Effector memory CD8-positive, alpha-beta T cell (primary cell): ENCODE data around the gene SEC31B.

Experiments
- ATAC-seq: fragments of 150-1000 bp; cut with Tn5 transposase; replicated peaks from 2 replicates; pipeline ENCODE4 v1.10.0; 2021; ENCODE audit warnings: mild to moderate bottlenecking, moderate library complexity
- DNase-seq, 3 experiments: peaks; one replicate each; pipeline ENCODE4 v3.0.0; 2021
- H3K27ac Mint-ChIP-seq, 2 donors: one replicate each; pipeline ENCODE4 v1.8.0; 2022; ENCODE audit warnings: mild to moderate bottlenecking in 2 of 2, mixed read lengths in 2 of 2, moderate library complexity in 2 of 2
- H3K27me3 Mint-ChIP-seq, 2 donors: one replicate each; pipeline ENCODE4 v1.8.0; 2022; ENCODE audit warnings: mixed read lengths in 2 of 2
- H3K36me3 Mint-ChIP-seq: one replicate; pipeline ENCODE4 v1.8.0; 2022; ENCODE audit warnings: mild to moderate bottlenecking, moderate library complexity, mixed read lengths; ENCODE audit not compliant: insufficient read depth
- H3K4me1 Mint-ChIP-seq, 2 donors: one replicate each; pipeline ENCODE4 v1.8.0; 2022; ENCODE audit warnings: low read depth in 2 of 2, mixed read lengths in 2 of 2
- H3K4me3 Mint-ChIP-seq, 2 donors: one replicate each; pipeline ENCODE4 v1.8.0; 2022; ENCODE audit warnings: mild to moderate bottlenecking in 2 of 2, mixed read lengths in 2 of 2, moderate library complexity in 2 of 2
- H3K9me3 Mint-ChIP-seq, 2 donors: one replicate each; pipeline ENCODE4 v1.8.0; 2022; ENCODE audit warnings: mixed read lengths in 2 of 2

SEC31B gene

DNA sequence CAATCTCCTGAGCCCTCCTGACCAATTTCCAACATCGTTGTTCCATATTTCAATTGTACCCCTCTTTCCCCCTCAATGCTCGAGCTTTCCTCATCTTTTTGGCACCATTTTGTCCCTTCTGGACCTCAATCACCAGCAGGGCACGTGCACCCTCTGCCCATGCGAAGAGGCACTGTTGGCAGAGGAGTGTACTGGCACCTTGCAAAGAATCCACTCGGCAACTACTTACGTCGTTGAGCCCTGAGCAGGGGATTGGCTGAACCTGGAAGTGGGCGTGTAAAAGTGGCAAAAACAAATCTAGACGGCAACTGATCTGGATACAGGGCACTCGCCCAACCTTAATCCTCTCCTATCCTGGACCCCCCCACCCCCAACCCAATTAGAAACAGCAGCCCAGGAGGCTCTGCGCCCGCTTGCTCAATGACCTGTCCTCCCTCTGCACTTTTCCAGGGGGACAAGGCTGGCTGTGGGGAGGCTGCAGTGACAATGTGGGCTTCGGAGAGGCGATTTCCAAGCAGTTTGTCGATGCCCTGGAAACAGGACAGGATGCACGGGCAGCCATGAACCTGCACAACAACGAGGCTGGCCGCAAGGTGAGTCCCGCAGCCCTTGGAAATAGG is 38.1 kb downstream of the SEC31B start:
- H3K27me3 Mint-ChIP-seq, result peaks cover 38 to 39% of the 10 kb centered on the region in 2 donors
- ATAC-seq (peak; percentile 93), DNase-seq (peak; percentile 92 to 99 (median 96))
- H3K4me1 Mint-ChIP-seq, result peaks cover 13 to 14% of the 10 kb centered on the region in 2 donors
- H3K27ac Mint-ChIP-seq, result no peak overlapping the region
- peak overlapping the region; percentile 82 to 91 for H3K4me3 Mint-ChIP-seq
- no peaks in the 10 kb centered on the region for H3K9me3 Mint-ChIP-seq
- peaks cover 3% of the 10 kb centered on the region for H3K36me3 Mint-ChIP-seq

DNA sequence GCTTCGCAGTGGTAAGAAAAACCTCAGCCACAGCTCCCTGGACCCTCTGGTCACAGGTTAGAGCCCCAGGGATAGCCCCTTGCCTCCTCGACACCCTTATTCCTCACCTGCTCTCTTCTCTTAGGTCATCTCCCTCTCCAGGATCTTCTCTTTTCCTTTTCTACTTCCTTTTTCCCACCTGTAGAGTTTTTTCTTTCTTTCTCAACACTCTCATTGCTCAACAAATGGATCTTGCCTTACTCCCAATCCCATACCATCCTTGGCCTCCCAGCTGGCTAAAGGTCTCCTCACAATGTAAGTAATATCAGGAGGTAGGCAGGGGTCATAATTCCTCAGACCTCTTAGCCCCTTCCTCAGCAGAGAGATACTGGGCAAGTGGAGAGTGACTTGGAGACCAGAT is 39.7 kb downstream of the SEC31B start:
- no peak for ATAC-seq

DNA sequence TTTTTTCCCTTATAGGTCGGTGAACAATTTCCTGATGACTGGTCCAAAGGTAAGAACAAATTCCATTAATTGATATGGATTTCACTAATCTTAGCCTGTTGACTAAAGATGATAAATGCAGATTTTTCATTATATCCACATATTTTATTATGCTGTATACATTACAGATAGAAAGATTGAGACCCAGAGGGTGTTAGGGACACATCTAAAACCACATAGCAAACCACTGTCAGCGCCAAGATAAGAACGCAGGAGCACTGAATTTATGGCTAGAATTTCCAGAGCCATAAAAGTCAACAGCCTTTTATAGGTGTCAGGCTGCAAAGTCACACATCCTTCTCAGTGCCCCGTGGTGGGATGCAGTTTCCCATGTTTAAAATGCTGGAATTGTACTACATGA is 40.6 kb downstream of the SEC31B start:
- no peak overlapping the region for H3K4me3 Mint-ChIP-seq
- no peaks in the 10 kb centered on the region for H3K9me3 Mint-ChIP-seq
- DNase-seq (no peak), ATAC-seq (no peak)
- peaks cover 13 to 14% of the 10 kb centered on the region in 2 donors for H3K4me1 Mint-ChIP-seq
- H3K27me3 Mint-ChIP-seq, result peaks cover 38 to 39% of the 10 kb centered on the region in 2 donors
- no peak overlapping the region for H3K27ac Mint-ChIP-seq
- H3K36me3 Mint-ChIP-seq, result peaks cover 3% of the 10 kb centered on the region

More for the DNA sequence above, 39.7 kb downstream of the SEC31B start:
- H3K36me3 Mint-ChIP-seq, result peaks cover 3% of the 10 kb centered on the region
- H3K9me3 Mint-ChIP-seq, result no peaks in the 10 kb centered on the region
- H3K27ac Mint-ChIP-seq, result no peak overlapping the region
- no peak for DNase-seq
- no peak overlapping the region for H3K4me3 Mint-ChIP-seq
- peaks cover 38 to 39% of the 10 kb centered on the region in 2 donors for H3K27me3 Mint-ChIP-seq
- peaks cover 13 to 14% of the 10 kb centered on the region in 2 donors for H3K4me1 Mint-ChIP-seq

- Mint-ChIP-seq H3K9me3 (no peaks in the 10 kb centered on the region), H3K36me3 (peaks cover 3% of the 10 kb centered on the region), H3K27ac (no peak overlapping the region), H3K4me3 (no peak overlapping the region), H3K27me3 (peaks cover 38 to 48% of the 10 kb centered on the region in 2 donors), H3K4me1 (peaks cover 10 to 13% of the 10 kb centered on the region in 2 donors)
- DNase-seq, result no peak
- ATAC-seq, result no peak
These were observed 41.7 kb downstream of the SEC31B start for GRCh38 chr10:100477970-100478369.

DNA sequence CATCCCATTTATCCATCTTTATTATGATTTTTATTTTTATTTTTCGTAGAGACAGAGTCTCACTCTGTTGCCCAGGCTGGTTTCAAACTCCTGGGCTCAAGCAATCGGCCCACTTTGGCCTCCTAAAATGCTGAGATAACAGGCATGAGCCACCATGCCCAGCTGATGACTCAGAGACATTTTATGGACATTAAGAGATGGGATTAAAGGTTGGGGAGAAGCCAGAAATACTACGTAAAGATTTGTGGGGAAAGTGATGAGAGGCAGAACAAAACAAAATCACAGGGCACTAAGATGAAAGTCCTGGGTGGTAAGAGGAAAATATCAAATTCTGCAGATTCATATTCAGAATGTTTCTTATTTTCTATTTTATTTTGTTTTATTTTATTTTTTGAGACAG is 49.3 kb downstream of the SEC31B start:
- Mint-ChIP-seq H3K4me3 (no peak overlapping the region), H3K4me1 (no peaks in the 10 kb centered on the region), H3K27ac (no peak overlapping the region), H3K27me3 (peaks cover 0 to 9% of the 10 kb centered on the region in 2 donors), H3K36me3 (no peaks in the 10 kb centered on the region), H3K9me3 (no peaks in the 10 kb centered on the region)
- DNase-seq, result no peak
- ATAC-seq, result no peak

GRCh38 chr10:100469756-100470155 is 49.9 kb downstream of the SEC31B start:
- H3K36me3 Mint-ChIP-seq, result no peaks in the 10 kb centered on the region
- ATAC-seq, result no peak
- H3K4me3 Mint-ChIP-seq, result no peak overlapping the region
- no peaks in the 10 kb centered on the region for H3K9me3 Mint-ChIP-seq
- no peaks in the 10 kb centered on the region for H3K4me1 Mint-ChIP-seq
- no peak overlapping the region for H3K27ac Mint-ChIP-seq
- peaks cover 0 to 9% of the 10 kb centered on the region in 2 donors for H3K27me3 Mint-ChIP-seq
- no peak for DNase-seq

DNA sequence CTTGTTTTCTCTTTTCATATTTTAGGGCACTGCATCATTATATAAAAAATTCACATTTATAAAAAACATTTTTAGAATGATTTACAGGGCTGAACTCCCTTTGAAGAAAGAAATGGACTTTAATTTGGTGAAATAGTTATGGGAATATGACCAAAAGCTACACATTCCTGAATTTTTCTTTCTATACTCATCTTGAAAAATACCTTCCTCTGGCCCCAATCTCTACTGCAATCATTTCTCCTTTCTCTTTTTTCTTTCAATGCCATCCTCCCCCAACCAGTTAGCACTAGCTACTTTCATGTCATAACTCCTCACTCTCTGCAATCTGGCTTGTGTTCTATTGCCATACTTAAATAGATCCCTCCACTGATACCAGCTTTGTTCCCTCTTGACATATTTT is 50.7 kb downstream of the SEC31B start:
- Mint-ChIP-seq H3K4me1 (no peaks in the 10 kb centered on the region), H3K9me3 (no peaks in the 10 kb centered on the region), H3K4me3 (no peak overlapping the region), H3K27ac (no peak overlapping the region), H3K36me3 (no peaks in the 10 kb centered on the region), H3K27me3 (peaks cover 0 to 9% of the 10 kb centered on the region in 2 donors)
- no peak for DNase-seq
- ATAC-seq, result no peak

DNA sequence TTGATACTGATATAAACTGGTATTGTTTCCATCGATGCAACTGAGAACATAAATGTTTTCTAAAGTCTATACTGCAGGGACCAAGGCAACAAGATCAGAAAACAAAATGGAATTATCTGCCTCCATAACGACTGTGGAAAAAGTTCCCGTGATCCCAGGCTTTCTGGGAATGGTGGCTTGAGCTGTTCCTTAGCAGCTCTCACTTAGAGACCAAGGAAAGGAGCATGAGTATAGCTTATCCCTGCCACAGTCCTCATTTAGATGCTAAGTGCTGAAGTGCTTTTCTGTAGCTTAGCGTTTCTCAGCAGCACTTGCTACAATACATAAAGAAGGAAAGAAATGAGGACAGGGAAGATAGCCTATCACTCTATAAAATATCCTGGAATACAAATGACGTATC is 51.3 kb downstream of the SEC31B start:
- H3K9me3 Mint-ChIP-seq, result no peaks in the 10 kb centered on the region

GRCh38 chr10:100462709-100463108 is 57.0 kb downstream of the SEC31B start, which contains the start of gene WNT8B:
Gene WNT8B, plus strand, starts transcription at chr10:100463009. Its CDS starts 160 bp downstream, at chr10:100463169.
- Mint-ChIP-seq H3K27ac (no peak within 1 kb of the TSS), H3K36me3 (no peaks in the 10 kb centered on the region), H3K4me3 (no peak within 1 kb of the TSS), H3K27me3 (no peaks in the 10 kb centered on the region), H3K4me1 (no peaks in the 10 kb centered on the region), H3K9me3 (no peaks in the 10 kb centered on the region)
- ATAC-seq (no peak), DNase-seq (no peak)

More for the DNA sequence above, 51.3 kb downstream of the SEC31B start:
- H3K4me3 Mint-ChIP-seq, result no peak overlapping the region
- no peaks in the 10 kb centered on the region for H3K4me1 Mint-ChIP-seq
- DNase-seq (no peak), ATAC-seq (no peak)
- no peak overlapping the region for H3K27ac Mint-ChIP-seq
- H3K36me3 Mint-ChIP-seq, result no peaks in the 10 kb centered on the region
- H3K27me3 Mint-ChIP-seq, result peaks cover 0 to 3% of the 10 kb centered on the region in 2 donors

DNA sequence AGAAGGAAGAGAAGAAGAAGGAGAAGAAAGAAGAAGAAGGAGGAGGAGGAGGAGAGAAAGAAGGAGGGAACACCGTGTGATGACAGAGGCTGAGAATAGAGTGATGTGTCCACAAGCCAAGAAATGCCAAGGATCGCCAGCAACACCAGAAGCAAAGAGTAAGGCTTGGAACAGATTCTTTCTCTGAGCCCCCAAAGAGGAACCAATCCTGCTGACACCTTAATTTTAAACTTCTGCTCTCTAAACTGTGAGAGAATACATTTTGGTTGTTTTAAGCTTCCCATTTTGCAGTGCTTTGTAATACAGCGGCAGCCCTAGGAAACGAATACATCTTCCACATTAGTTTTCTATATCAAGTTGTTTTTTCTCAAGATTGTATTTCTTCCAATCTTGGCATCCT is 70.7 kb downstream of the SEC31B start:
- no peak overlapping the region for H3K4me3 Mint-ChIP-seq
- DNase-seq (no peak), ATAC-seq (no peak)
- peaks cover 3% of the 10 kb centered on the region for H3K36me3 Mint-ChIP-seq
- H3K27me3 Mint-ChIP-seq, result peaks cover 14 to 17% of the 10 kb centered on the region in 2 donors
- H3K4me1 Mint-ChIP-seq, result no peaks in the 10 kb centered on the region
- no peak overlapping the region for H3K27ac Mint-ChIP-seq
- H3K9me3 Mint-ChIP-seq, result no peaks in the 10 kb centered on the region

GRCh38 chr10:100447663-100448062 is 72.0 kb downstream of the SEC31B start:
- DNase-seq, result no peak
- H3K36me3 Mint-ChIP-seq, result peaks cover 3% of the 10 kb centered on the region
- no peak for ATAC-seq
- H3K27ac Mint-ChIP-seq, result no peak overlapping the region
- no peaks in the 10 kb centered on the region for H3K9me3 Mint-ChIP-seq
- no peaks in the 10 kb centered on the region for H3K4me1 Mint-ChIP-seq
- peaks cover 14 to 16% of the 10 kb centered on the region in 2 donors for H3K27me3 Mint-ChIP-seq
- H3K4me3 Mint-ChIP-seq, result no peak overlapping the region

DNA sequence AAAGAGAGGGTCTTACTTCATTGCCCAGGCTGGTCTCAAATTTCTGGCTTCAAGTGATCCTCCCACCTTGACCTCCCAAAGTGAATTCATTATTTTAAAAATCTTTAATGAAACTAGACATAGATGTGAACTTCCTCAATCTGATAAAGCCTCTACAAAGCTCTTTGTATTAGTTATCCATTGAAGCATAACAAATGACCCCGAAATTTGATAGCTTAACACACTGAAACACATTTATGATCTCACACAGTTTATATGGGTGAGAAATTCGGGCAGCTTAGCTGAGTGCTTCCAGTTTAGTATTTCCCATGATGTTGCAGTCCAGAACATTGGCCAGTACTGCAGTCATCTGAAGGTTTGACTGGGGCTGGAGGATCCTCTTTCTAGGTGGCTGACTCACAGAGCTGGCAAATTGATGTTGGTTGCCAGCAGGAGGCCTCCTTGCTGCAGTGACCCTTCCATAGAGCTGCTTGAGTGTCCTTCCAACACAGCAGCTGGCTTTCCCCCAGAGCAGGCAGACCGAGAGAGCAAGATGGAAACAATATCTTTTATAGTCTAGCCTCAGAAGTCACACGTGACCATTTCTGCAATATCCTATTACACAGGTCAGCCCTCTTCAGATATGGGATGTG is 73.4 kb downstream of the SEC31B start:
- Mint-ChIP-seq H3K27ac (no peak overlapping the region), H3K4me1 (no peaks in the 10 kb centered on the region), H3K9me3 (no peaks in the 10 kb centered on the region), H3K36me3 (peaks cover 3% of the 10 kb centered on the region), H3K4me3 (no peak overlapping the region), H3K27me3 (peaks cover under 1 to 2% of the 10 kb centered on the region in 2 donors)
- ATAC-seq (no peak), DNase-seq (no peak)

GRCh38 chr10:100442548-100442947 is 77.1 kb downstream of the SEC31B start:
- no peak overlapping the region for H3K4me3 Mint-ChIP-seq
- no peak for DNase-seq
- H3K9me3 Mint-ChIP-seq, result no peaks in the 10 kb centered on the region
- no peaks in the 10 kb centered on the region for H3K27me3 Mint-ChIP-seq
- no peaks in the 10 kb centered on the region for H3K4me1 Mint-ChIP-seq
- peaks cover 3% of the 10 kb centered on the region for H3K36me3 Mint-ChIP-seq
- H3K27ac Mint-ChIP-seq, result no peak overlapping the region
- ATAC-seq, result no peak

- H3K27me3 Mint-ChIP-seq, result no peaks in the 10 kb centered on the region
- DNase-seq, result no peak
- no peak overlapping the region for H3K27ac Mint-ChIP-seq
- peaks cover 3% of the 10 kb centered on the region for H3K36me3 Mint-ChIP-seq
- no peaks in the 10 kb centered on the region for H3K9me3 Mint-ChIP-seq
- no peak overlapping the region for H3K4me3 Mint-ChIP-seq
- no peak for ATAC-seq
- peaks cover 0 to 2% of the 10 kb centered on the region in 2 donors for H3K4me1 Mint-ChIP-seq
These were observed 80.9 kb downstream of the SEC31B start for GRCh38 chr10:100438674-100439315.
